GM12892 (cell line): Measurements from ENCODE around the gene ABCA1.

Experiments used
- DNase-seq: peaks from one replicate; pipeline ENCODE4 v3.0.0; 2011; ENCODE audit not compliant: insufficient read length
- FAIRE-seq: peaks from 2 replicates; lab custom pipeline; 2011; peaks lifted over from hg19 to GRCh38; lab: Jason Lieb, UNC
- POLR2A ChIP-seq: IDR thresholded peaks from 2 replicates; pipeline ENCODE4 v1.6.1; 2011; ENCODE audit warnings: low read depth, low read length, control low read depth
- POLR2AphosphoS5 ChIP-seq: IDR thresholded peaks from 2 replicates; pipeline ENCODE4 v1.6.1; 2011; ENCODE audit warnings: low read depth, low read length, control low read depth
- TAF1 ChIP-seq: IDR thresholded peaks from 2 replicates; pipeline ENCODE4 v1.6.1; 2011; ENCODE audit warnings: low read depth, mild to moderate bottlenecking, control low read depth, low read length, borderline replicate concordance

Gene ABCA1

DNA sequence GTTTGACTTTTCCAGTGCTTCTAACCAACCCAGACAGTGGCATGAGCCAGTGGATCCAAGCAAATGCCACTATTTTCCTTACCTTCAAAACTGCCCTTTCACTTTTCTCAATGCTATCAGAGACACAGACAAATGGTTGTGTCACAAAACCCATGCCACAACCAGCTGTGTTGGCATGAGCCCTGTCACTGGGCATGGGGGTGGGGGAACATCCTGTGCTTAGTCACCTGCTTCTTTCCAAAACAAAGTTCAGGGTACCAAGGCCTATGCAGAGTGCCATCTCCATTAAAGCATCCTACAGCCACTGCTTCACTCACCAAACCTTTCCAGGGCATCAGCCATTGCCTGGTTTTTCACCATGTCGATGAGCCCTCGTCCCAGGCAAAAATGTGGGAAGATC lies 133.9 kb downstream of the ABCA1 start:
- DNase-seq (no peak), FAIRE-seq (no peak)
- TF ChIP-seq TAF1 (no peak), POLR2AphosphoS5 (no peak), POLR2A (no peak)

DNA sequence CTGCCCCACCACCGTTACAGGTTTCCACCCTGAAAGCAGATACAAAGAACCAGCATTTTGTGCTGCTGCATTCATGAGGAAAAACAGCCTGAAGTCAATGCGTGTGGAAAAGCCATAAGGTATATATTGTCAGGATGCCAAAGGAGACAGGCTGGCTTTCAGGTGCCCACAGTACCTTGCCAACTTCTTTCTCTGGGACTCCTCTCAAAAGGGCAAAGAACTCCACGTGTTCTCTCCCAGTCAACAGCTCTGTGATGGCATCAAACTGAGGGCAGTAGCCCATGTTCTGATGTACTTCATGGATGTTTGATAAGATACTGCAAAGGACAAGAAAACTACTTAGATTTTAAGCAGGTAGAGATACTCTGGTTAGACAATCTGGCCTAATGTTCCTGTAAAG lies 139.7 kb downstream of the ABCA1 start:
- no peak for FAIRE-seq
- no peak for DNase-seq
- no peak for TF ChIP-seq TAF1
- no peak for TF ChIP-seq POLR2AphosphoS5
- TF ChIP-seq POLR2A, result no peak

DNA sequence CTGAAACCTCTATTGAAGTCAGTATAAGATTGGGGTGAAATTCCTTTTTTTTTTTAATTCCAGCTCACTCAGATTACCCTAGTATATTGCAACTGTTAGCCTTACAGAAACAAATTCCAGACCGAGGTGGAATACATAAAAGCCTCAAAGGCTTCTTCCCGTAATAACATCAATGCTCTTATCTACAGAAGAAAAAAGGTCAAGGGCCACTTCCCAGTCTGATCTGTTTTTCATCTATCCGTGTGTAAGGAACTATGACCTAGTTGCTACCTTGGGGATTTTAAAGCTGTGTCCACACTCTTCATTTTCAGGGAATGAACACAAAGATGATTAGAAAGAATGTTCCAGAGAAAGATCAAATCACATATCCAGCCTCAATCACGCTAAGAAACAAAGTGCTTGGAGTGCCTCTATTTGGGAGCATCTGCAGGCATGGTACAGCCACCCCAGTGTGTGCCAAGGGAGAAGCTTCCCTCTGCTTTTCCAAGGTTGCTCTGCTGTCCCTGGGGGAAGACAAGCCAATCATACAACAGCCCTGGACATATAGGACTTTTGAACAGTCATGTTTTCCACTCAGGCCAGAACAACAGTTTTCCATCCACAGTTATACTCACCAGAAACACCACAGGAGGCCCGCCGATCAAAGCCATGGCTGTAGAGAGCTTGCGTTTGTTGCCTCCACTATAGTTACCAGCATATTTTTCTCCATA lies 140.5 kb downstream of the ABCA1 start:
- no peak for FAIRE-seq
- no peak for TF ChIP-seq POLR2AphosphoS5
- no peak for TF ChIP-seq POLR2A
- TF ChIP-seq TAF1, result no peak
- DNase-seq, result no peak

DNA sequence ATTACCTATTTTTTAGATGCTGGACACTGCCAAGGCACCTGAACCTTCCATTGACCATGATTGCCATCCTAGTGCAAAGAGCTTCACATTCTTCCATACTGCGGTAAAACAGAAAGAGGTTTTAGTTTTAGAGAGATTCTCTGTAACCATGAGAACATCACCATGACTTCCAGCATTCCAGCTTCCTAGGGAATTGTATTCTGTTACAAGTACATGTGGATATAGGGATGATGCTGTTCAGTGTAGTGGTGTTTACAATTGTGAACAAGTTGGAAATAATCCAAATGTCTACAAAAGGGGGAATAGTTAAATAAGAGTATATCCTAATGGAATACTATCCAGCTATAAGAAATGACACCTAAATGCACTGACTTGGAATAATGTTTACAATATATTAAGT lies 141.7 kb downstream of the ABCA1 start:
- FAIRE-seq (no peak), DNase-seq (no peak)
- TF ChIP-seq POLR2A (no peak), POLR2AphosphoS5 (no peak), TAF1 (no peak)

DNA sequence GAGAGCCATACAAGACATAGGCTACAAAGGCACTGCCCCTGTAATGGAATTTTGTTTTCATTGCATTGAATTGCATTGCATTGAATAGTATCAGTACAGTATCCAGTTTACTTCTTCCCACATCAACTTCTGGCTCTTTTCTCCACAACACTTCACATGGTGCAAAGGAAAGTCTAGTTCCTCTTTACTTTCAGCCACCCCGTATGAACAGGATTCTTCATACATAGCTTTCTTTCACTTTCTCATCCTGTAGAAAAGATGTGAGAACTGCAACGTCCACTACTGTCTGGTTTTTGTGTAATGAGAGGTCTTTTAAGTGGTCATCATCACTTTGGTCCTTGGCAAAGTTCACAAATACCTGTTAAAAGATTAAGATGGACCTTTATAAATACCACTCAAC lies 143.9 kb downstream of the ABCA1 start:
- TF ChIP-seq POLR2A (no peak), POLR2AphosphoS5 (no peak)
- no peak for FAIRE-seq
- DNase-seq, result no peak

DNA sequence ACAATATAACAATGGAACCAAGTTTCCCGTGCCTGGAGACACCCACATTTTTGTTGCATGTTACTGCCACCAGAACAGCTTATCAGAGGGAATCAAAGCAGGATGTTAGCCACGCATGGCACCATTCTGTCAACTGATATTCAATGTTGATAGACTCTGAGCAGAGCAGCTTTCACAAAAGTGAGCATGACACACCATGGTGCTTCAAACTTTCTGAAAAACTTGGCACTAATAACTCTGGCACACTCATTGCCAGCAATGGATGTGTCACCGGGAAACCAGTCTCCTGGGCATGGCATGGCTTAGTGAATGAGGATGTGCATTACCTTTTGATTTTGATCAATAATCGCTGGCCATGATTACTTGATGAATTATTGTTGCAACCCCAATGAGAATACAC lies 144.4 kb downstream of the ABCA1 start:
- no peak for FAIRE-seq
- no peak for DNase-seq
- TF ChIP-seq TAF1 (no peak), POLR2AphosphoS5 (no peak)

DNA sequence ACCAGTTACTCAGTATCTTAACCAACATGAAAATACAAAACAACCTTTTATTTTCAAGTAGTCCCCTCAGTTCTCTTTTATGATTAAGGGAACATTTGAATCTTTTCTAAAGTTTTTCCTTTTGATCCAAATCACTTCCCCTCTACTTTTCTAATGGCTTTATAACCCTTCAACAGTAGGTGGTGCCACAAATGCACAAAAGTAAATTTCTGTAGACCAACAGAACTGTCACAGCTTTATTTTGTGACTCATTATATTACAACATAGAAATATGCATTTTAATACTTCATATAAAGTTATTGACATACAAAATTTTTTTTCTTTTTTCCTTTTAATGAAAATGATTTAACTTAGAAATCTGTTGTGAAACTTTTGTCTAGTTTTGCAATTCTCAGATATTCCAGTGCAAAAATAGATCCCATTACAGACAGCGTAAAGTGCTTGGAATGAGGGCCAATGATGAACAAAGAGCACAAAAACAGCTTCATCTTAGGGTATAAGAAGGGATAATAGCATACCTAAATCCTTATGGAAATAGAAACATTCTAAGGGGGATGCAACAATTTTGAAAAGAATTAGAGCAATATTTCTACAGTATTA lies 147.1 kb downstream of the ABCA1 start:
- TF ChIP-seq TAF1, result no peak
- TF ChIP-seq POLR2A, result no peak
- no peak for TF ChIP-seq POLR2AphosphoS5
- FAIRE-seq (no peak), DNase-seq (no peak)

DNA sequence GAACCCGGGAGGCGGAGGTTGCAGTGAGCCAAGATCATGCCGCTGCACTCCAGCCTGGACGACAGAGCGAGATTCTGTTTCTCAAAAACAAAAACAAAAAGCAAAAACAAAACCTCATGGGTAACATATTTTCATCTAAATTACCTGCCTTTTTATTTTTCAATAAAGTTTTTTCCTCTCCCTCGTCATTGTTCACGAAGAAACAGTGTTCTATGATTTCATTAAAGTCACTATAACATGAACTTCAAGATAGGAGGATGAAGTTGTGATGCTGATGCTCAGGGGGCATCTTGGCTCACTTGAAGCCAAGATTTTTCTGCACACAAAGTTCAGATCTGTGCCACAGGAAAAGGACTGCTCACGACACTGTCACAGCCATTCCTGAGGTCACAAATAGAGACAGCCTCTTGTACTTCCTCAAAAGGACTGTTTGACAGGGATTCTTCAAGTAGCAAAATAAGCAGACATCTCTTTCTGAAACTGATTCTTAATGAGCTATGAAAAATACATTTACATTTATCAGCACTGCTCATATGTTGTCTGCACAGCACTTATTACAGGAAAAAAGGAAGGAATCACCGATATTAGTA lies 147.9 kb downstream of the ABCA1 start:
- DNase-seq (no peak), FAIRE-seq (no peak)
- TF ChIP-seq POLR2A (no peak), TAF1 (no peak), POLR2AphosphoS5 (no peak)

DNA sequence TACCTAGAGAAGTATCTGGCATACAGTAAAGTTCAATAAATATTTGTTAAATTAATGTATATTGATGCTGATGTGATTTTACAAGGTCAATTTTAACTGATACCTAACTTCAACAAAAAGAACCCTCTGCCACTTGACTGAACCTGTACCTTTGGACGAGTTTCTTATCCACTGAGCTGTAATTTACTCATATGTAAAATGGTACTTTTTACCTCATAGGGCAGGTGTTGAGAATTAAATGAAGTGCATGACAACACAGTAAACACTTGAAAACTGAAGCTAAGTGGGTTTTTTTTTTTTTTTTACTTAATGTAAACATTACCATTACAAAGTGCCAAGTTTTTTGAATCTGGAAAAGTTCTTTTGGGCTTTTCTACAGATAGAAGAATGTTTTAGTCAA lies 148.6 kb downstream of the ABCA1 start:
- FAIRE-seq (no peak), DNase-seq (no peak)
- TF ChIP-seq POLR2A, result no peak
- no peak for TF ChIP-seq TAF1
- no peak for TF ChIP-seq POLR2AphosphoS5

DNA sequence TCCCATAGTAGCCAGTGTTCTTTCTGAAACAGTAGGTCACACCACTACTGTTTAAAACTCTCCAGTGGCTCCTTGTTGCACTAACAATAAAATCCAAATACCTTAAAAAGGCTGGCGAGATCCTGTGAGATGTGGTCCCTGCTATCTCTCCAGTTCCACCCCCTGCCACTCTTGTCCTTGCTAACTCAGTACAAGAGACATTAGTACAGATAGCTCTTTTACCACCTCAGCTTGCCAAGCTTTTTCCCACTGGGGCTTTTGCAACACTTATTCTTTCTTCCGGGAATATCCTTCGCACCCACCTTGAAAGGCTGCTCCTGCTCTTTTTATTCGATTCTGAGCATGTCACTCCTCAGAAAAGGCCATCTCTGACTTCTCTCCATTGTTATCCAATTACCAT lies 149.2 kb downstream of the ABCA1 start:
- DNase-seq, result no peak
- no peak for TF ChIP-seq POLR2AphosphoS5
- TF ChIP-seq TAF1, result no peak
- FAIRE-seq, result no peak

DNA sequence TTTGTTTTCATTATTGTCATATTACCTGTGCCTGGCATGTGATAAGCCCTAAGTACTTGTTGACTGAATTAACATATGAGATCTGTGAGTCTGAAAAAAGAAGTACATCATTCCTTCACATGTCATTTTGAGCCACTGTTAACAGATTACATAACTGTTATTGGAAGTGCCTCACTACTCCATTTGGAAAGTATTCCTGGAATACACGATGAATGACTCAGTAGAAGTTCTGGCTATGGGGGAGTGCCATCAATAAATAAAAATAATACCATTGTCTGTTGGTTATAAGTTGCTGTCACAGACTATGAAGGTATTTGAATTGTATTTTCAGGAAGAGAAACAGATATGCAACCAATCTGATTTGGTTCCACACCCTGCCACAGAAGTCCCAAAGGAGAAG lies 151.2 kb downstream of the ABCA1 start:
- DNase-seq (no peak), FAIRE-seq (no peak)
- TF ChIP-seq POLR2AphosphoS5 (no peak), TAF1 (no peak), POLR2A (no peak)

DNA sequence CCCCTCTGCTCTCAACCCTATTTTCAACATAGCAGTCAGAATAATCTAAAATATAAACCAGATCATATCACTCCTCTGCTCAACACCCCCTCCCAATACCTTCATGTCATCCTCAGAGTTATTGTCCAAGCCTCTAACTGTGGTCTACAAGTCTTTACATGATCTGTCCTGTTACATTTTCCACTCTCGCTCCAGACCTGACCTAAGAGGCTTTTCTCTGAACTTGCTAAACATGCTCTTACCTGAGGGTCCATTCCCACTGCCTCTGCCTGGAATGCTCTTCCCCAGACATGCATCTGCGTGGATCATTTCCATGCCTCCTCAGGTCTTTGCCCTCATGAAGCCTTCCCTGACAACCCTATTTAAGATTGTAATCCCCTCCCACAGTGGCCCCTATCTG lies 152.0 kb downstream of the ABCA1 start:
- DNase-seq (no peak), FAIRE-seq (no peak)
- TF ChIP-seq TAF1 (no peak), POLR2AphosphoS5 (no peak), POLR2A (no peak)
